ENCODE data around the gene CLDN14. TPM values are rescaled to one million over a fixed set of nuclear protein-coding genes. Genes with fewer than 3 reads are reported as not detected.

The CLDN14 gene
- total RNA-seq, 8 experiments from 2014 or later: 0.25 to 1.4 (median 0.45) TPM; not detected in 3

DNA sequence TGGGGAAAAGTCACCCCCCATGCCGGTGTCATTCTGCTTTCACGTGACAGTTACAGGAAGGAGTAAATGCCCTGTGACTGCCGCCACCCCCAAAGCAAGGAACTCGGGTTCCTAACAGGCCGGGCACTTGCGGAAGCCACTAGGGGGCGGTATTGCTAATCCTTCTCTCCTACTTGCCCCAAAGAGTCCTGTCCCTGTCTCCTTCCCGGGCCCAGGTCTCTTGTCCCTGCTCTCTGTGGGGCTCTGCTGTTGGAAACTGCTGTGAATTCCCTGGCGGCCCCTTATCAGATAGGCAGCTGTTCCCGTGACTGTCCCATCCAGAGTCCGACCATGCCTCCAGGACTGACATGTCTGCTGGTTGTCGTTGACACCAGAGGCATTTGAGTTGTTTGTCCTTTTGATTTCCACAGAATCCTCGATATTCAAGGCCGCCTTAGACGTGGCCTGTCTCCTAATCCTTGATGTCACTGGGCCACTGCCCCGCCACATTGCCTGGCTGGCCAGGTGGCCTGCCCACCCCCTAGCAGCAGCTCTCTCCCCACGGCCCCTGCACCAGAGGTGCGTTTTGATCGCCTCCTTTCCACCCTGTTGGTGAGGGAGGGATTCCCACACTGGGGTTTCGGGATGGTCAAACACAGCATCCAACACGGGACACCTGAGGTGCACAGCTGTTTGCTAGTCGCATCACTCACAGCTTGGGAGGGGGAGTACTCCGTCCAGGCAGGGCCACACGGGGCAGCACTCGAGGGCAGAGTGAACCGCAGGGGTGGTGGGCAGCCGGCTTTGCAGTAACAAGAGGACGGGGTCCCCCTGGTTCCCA, 57.4 kb downstream of the CLDN14 start:
- peak in 3 of 8 experiments; percentile 20 to 42 (median 36) for ATAC-seq (replicated peaks in 6 of 8)
- WGBS, 10 experiments: 40 to 100% (median 67%) methylated on average over 1 to 12 of the region's 28 CpGs; no CpG with 5 or more reads in 4 of the 10 experiments
- in situ Hi-C loops (cut with MboI; ENCODE audit: low pct_unique_long_range_greater_than_20kb in 2 of 9, low sequenced_read_pairs in 9 of 9, unreplicated experiment in 9 of 9): loop anchor here in 1 of 9 experiments (25.0 kb wide), 1 partner anchor 165 kb away; no protein-coding TSS in a partner anchor
- Histone ChIP-seq H3K27ac (no peak overlapping the region), H3K4me3 (no peak overlapping the region), H3K4me1 (replicated peaks in 1 of 2) (no peaks in the 10 kb centered on the region)

DNA sequence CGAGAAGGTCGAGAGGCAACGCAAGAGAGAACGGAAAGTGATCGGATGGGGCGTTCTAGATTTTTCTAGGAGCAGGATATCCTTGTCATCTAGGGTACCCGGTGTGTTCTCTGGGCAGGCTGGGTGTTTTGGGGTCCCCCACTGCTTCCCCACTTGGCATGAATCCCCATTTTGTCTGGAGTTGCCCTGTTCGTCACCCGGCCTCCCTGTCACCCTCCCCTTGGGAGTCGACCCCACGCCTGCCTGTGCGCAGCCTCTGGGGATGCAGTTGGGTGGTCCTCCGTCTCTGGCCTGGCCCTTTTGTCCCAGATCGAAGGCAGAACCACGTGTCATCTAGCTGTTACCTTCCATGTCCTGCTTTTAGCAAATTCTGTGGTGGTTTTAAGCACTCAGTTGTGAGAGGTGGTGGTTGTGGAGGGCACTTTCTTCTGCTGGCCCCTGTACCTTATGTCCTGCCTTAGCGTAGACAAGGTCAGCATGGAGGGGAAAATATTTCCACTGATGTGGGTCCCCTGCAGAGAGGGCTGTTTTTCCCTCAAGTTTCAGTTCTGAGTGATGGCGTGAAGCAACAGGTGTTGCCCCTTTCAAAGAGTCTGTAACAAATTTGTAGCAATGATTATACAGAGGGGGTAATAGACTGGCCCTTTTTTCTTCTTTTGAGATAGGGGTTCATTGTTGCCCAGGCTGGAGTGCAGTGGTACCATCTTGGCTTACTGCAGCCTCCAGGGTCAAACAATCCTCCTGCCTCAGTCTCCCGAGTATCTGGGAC, 59.2 kb downstream of the CLDN14 start:
- Histone ChIP-seq H3K4me1 (replicated peaks in 1 of 2) (no peaks in the 10 kb centered on the region), H3K4me3 (no peak overlapping the region), H3K27ac (no peak overlapping the region)
- WGBS, 10 experiments: 60 to 100% (median 89%) methylated on average over 1 to 7 of the region's 18 CpGs; no CpG with 5 or more reads in 1 of the 10 experiments
- no peak for ATAC-seq (replicated peaks in 6 of 8)
- in situ Hi-C loops (cut with MboI; ENCODE audit: low pct_unique_long_range_greater_than_20kb in 2 of 9, low sequenced_read_pairs in 9 of 9, unreplicated experiment in 9 of 9): loop anchor here in 1 of 9 experiments (25.0 kb wide), 1 partner anchor 167 kb away; no protein-coding TSS in a partner anchor

DNA sequence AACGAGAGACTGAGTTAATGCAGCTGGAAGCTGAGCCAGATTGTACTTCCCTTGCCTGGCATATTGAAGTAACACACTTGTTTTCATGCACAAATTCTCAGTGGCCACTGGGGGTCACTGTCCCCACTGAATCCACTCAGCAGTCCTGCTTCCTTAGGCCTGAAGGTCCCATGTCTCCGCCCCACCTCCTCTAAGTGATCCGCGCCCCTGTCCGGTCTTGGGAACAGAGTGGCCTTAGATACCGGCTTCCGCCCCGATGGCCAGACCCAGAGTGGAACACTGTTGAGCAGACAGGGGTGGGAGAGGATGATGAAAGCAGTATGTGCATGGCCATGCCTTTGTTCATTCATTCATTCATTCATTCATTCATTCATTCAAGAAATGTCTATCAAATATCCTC, 59.9 kb downstream of the CLDN14 start:
- Histone ChIP-seq H3K27ac (no peak overlapping the region), H3K4me1 (replicated peaks in 1 of 2) (no peaks in the 10 kb centered on the region), H3K4me3 (no peak overlapping the region)
- in situ Hi-C loops (cut with MboI; ENCODE audit: low pct_unique_long_range_greater_than_20kb in 2 of 9, low sequenced_read_pairs in 9 of 9, unreplicated experiment in 9 of 9): loop anchor here in 1 of 9 experiments (25.0 kb wide), 1 partner anchor 167 kb away; no protein-coding TSS in a partner anchor
- 0 to 40% (median 17%) methylated on average over 1 to 6 of the region's 8 CpGs; no CpG with 5 or more reads in 5 of the 10 experiments for WGBS, 10 experiments
- peak; percentile 85 to 97 (median 93) for ATAC-seq (replicated peaks in 6 of 8)

DNA sequence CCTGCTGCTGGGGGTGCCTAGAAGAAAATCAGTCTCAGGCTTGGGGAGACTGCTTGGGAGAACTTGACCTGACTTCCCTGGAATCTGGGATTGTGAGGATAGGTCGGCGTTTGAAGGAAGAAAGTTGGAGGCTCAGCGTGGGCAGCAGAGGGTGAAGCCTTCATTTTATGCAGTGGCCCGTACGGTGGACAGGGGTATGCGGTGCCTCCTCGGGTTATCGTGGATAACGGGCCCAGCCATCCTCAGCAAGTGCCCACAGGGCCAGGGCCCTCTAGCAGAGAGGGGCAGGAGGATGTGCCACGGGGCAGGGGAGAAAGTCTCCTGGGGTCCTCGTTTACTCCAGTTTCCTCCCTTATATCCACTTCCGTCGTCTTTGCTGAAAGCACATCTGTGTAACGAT, 60.7 kb downstream of the CLDN14 start:
- Histone ChIP-seq H3K4me3 (no peak overlapping the region), H3K4me1 (replicated peaks in 1 of 2) (no peaks in the 10 kb centered on the region), H3K27ac (no peak overlapping the region)
- ATAC-seq (replicated peaks in 6 of 8): no peak
- WGBS, 10 experiments: 69 to 90% (median 88%) methylated on average over 2 to 9 of the region's 14 CpGs; no CpG with 5 or more reads in 4 of the 10 experiments
- in situ Hi-C loops (cut with MboI; ENCODE audit: low pct_unique_long_range_greater_than_20kb in 2 of 9, low sequenced_read_pairs in 9 of 9, unreplicated experiment in 9 of 9): loop anchor here in 1 of 9 experiments (25.0 kb wide), 1 partner anchor 168 kb away; no protein-coding TSS in a partner anchor

DNA sequence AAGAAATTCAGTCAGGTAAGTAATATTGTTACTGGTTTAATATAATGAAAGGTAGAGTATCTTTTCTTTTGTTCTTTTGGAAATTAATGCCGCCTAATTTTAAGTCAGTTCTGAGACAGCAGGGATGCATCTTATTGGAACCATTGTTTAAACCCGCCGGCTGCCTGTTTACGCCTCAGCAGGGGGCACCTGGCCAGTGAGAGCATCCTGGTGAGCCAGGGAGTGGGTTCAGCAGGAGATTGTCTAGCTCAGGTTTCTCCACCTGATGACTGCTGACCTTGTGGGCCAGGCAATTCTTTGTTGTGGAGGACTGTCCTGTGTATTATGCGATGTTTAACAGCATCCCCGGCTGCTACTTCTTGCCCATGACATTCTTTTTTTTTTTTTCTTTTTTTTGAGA, 64.5 kb downstream of the CLDN14 start:
- in situ Hi-C loops (cut with MboI; ENCODE audit: low pct_unique_long_range_greater_than_20kb in 2 of 9, low sequenced_read_pairs in 9 of 9, unreplicated experiment in 9 of 9): loop anchor here in 1 of 9 experiments (25.0 kb wide), 1 partner anchor 172 kb away; no protein-coding TSS in a partner anchor
- WGBS, 10 experiments: 60 to 100% (median 92%) methylated on average over 1 to 6 of the region's 6 CpGs; no CpG with 5 or more reads in 4 of the 10 experiments
- H3K4me1 ChIP-seq (replicated peaks in 1 of 2): no peaks in the 10 kb centered on the region
- H3K4me3 ChIP-seq: no peak overlapping the region
- H3K27ac ChIP-seq: no peak overlapping the region
- no peak for ATAC-seq (replicated peaks in 6 of 8)

DNA sequence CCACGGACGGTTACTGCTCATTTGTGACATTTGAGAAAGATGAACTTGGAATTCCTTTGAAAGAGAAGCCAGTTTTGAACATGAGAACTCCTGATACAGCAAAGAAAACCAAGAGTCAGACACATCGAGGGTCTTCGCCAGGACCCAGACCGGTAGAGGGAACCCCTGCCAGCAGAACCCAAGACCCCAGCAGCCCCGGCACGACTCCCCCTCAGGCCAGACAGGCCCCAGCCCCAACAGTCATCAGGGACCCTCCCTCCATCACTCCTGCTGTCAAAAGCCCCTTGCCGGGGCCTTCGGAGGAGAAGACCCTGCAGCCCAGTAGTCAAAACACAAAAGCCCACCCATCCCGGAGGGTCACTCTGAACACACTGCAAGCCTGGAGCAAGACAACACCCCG, 67.0 kb downstream of the CLDN14 start:
- in situ Hi-C loops (cut with MboI; ENCODE audit: low pct_unique_long_range_greater_than_20kb in 2 of 9, low sequenced_read_pairs in 9 of 9, unreplicated experiment in 9 of 9): loop anchor here in 1 of 9 experiments (25.0 kb wide), 1 partner anchor 174 kb away; no protein-coding TSS in a partner anchor
- Histone ChIP-seq H3K4me1 (replicated peaks in 1 of 2) (no peaks in the 10 kb centered on the region), H3K27ac (no peak overlapping the region), H3K4me3 (no peak overlapping the region)
- 80 to 100% (median 100%) methylated on average over 1 to 7 of the region's 11 CpGs; no CpG with 5 or more reads in 5 of the 10 experiments for WGBS, 10 experiments
- no peak for ATAC-seq (replicated peaks in 6 of 8)

DNA sequence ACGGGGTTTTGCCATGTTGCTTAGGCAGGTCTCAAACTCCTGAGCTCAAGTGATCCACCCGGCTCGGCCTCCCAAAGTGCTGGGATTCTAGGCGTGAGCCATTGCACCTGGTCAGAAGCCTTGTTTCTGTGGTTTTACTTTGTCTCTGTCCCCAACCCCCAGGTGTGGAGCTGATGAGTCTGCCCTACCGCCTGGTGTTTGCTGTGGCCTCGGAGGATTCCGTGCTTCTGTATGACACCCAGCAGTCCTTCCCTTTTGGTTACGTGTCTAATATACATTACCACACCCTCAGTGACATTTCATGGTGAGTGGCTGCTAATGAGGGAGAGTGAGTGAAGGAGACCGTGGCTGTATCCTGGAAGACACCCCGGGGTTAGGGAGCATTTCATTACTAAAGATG, 68.6 kb downstream of the CLDN14 start:
- WGBS, 10 experiments: 84 to 100% (median 98%) methylated on average over 1 to 9 of the region's 10 CpGs; no CpG with 5 or more reads in 4 of the 10 experiments
- no peak for ATAC-seq (replicated peaks in 6 of 8)
- no peak overlapping the region for H3K4me3 ChIP-seq
- in situ Hi-C loops (cut with MboI; ENCODE audit: low pct_unique_long_range_greater_than_20kb in 2 of 9, low sequenced_read_pairs in 9 of 9, unreplicated experiment in 9 of 9): loop anchor here in 1 of 9 experiments (25.0 kb wide), 1 partner anchor 176 kb away; no protein-coding TSS in a partner anchor
- H3K27ac ChIP-seq: no peak overlapping the region
- no peaks in the 10 kb centered on the region for H3K4me1 ChIP-seq (replicated peaks in 1 of 2)

Other genes with a start within 250 kb of the CLDN14 start
- 100 to 1,000 TPM in 2 of 8 experiments, 10 to 100 TPM in 6; 28.7 to 211 (median 36.1) TPM for gene MORC3, start 159.9 kb downstream of the CLDN14 start, total RNA-seq
- 10 to 100 TPM in 2 of 8 experiments, 1 to 10 TPM in 5, under 1 TPM in 1; 0.56 to 14.6 (median 2.2) TPM for gene CHAF1B, start 94.7 kb downstream of the CLDN14 start, total RNA-seq
- 1 to 10 TPM in 6 of 8 experiments, under 1 TPM in 2; 0.36 to 9.5 (median 1.1) TPM for gene SIM2, start 219.0 kb upstream of the CLDN14 start, total RNA-seq

Measured in motor neuron (in vitro differentiated cells).